ENCODE results near the gene CABP1. TPM values are rescaled to one million over a fixed set of nuclear protein-coding genes. Genes with fewer than 3 reads are reported as not detected.

Gene CABP1
- total RNA-seq, 2 donors from 2014 or later = 0.71 to 2.0 TPM

DNA sequence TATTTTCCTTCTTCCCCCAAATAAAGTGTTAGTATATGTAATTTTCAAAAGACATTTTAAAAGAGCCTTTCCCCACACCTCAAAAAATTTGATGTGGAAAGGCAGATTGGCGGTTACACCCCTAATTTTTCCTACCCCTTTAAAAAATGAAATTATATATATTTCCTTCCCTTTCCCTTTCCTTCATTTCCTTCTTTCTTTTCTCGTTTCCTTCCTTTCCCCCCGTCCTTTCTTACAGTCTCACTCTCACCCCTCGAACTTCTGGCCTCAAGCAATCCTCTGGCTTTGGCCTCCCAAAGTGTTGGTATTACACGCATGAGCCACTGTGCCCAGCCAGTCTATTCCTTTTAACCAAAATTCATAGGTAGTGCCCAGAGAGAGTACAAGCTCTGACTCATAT lies 65.6 kb downstream of the CABP1 start:
- Histone ChIP-seq H3K27ac (no peak overlapping the region), H3K4me3 (no peak overlapping the region), H3K4me1 (peaks cover 0 to 50% of the 10 kb centered on the region in 2 donors), H3K27me3 (no peaks in the 10 kb centered on the region), H3K36me3 (peaks cover 14% of the 10 kb centered on the region), H3K9me3 (no peaks in the 10 kb centered on the region)
- TF ChIP-seq, protein P1, sequence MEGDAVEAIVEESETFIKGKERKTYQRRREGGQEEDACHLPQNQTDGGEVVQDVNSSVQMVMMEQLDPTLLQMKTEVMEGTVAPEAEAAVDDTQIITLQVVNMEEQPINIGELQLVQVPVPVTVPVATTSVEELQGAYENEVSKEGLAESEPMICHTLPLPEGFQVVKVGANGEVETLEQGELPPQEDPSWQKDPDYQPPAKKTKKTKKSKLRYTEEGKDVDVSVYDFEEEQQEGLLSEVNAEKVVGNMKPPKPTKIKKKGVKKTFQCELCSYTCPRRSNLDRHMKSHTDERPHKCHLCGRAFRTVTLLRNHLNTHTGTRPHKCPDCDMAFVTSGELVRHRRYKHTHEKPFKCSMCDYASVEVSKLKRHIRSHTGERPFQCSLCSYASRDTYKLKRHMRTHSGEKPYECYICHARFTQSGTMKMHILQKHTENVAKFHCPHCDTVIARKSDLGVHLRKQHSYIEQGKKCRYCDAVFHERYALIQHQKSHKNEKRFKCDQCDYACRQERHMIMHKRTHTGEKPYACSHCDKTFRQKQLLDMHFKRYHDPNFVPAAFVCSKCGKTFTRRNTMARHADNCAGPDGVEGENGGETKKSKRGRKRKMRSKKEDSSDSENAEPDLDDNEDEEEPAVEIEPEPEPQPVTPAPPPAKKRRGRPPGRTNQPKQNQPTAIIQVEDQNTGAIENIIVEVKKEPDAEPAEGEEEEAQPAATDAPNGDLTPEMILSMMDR (IDR thresholded peaks at IDR 0.05) = no peak
- no peak for DNase-seq (ENCODE audit: low spot score)

DNA sequence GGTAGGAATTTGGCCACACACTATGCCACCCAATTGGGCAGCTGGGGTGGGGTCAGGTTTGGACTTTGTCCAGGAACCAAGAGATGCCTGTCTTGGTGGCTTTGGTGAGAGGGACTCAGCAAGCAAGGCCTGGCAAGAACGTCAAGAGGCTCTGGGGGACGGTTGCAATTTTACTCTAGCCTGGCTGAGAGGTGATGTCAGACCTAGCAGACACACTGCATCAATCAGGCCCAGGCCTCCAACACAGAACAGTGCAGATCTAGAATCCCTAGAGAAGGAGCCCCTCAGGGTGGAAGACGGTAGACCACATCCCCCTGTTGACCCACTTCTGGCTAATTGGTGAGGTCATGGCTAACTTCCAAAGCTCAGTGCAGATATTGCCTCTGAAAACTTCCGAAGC lies 68.2 kb downstream of the CABP1 start:
- TF ChIP-seq, protein P1 (IDR thresholded peaks at IDR 0.05) = no peak
- Histone ChIP-seq H3K27me3 (no peaks in the 10 kb centered on the region), H3K36me3 (peaks cover 7% of the 10 kb centered on the region), H3K9me3 (no peaks in the 10 kb centered on the region), H3K4me3 (no peak overlapping the region), H3K27ac (no peak overlapping the region), H3K4me1 (peaks cover 0 to 45% of the 10 kb centered on the region in 2 donors)
- DNase-seq (ENCODE audit: low spot score) = no peak

DNA sequence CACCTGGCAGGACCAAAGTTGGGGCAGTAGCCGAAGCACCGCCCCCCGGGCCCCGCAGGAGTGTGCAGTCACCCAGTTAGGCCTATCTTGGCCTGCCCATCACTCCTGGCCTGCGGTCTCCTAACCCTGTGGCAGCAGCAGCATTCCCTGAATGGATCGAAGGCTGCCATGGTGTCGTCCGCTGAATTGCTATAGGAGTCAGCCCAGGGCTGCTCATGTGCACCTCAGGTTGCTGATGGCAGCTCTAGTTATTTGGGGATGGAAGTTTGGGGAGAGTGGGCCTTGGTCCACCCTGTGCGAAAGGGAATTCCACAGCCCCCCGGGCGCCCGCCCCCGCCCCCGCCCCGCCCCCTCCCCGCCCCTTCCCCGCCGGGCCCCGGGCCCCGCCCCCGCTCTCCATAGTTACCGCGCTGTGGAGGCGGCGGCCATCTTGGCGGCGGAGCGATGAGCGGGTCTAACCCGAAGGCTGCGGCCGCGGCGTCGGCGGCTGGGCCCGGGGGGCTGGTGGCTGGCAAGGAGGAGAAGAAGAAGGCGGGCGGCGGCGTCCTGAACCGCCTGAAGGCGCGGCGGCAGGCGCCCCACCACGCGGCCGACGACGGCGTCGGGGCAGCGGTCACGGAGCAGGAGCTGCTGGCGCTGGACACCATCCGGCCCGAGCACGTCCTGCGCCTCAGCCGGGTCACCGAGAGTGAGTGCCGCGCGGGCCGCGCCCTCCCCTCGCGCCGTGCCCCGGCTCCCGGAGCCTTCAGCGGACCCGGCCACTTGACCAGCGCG lies 69.8 kb downstream of the CABP1 start, which contains the start of gene UNC119B:
UNC119B (plus strand) TSS at position 428 of the 774 bp plus-strand sequence; CDS start at position 445, 17 bp downstream.
- Histone ChIP-seq H3K27ac (peak within 1 kb of the TSS; percentile 88 to 95), H3K36me3 (peaks cover 18% of the 10 kb centered on the region), H3K4me1 (peaks cover 0 to 42% of the 10 kb centered on the region in 2 donors), H3K4me3 (peak within 1 kb of the TSS; percentile 69 to 85), H3K9me3 (no peaks in the 10 kb centered on the region), H3K27me3 (no peaks in the 10 kb centered on the region)
- TF ChIP-seq, protein P1 (IDR thresholded peaks at IDR 0.05) = no peak
- DNase-seq (ENCODE audit: low spot score) = no peak

DNA sequence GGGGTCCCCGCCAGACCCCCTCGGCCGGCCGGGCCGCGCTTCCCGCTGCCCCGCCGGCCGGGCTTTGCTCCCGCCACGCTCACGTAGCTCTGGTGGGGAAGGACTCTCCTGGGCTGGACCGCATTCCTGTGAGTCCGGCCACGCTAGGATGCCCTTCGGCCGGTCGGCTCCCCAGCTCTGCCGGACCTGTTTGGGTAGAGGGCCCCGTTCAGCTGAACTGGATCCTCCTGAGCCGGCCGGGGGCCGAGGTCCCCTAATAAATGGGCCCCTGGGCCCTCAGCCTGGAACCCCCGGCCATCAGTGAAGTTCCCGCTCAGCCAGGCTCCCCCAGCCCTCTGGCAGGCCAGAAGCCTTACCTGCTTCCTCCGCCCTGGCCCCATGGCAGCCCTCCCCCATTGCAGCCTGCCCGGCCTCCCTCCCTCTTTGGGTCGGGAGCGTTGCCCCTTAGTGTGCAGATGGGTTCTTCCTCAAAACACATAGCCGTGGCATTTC lies 70.4 kb downstream of the CABP1 start:
- Histone ChIP-seq H3K9me3 (no peaks in the 10 kb centered on the region), H3K4me1 (peaks cover 0 to 38% of the 10 kb centered on the region in 2 donors), H3K4me3 (peak overlapping the region; percentile 69 to 85), H3K27me3 (no peaks in the 10 kb centered on the region), H3K36me3 (peaks cover 22% of the 10 kb centered on the region), H3K27ac (peak overlapping the region; percentile 88 to 95)
- TF ChIP-seq, protein P1 (IDR thresholded peaks at IDR 0.05) = no peak
- no peak for DNase-seq (ENCODE audit: low spot score)

DNA sequence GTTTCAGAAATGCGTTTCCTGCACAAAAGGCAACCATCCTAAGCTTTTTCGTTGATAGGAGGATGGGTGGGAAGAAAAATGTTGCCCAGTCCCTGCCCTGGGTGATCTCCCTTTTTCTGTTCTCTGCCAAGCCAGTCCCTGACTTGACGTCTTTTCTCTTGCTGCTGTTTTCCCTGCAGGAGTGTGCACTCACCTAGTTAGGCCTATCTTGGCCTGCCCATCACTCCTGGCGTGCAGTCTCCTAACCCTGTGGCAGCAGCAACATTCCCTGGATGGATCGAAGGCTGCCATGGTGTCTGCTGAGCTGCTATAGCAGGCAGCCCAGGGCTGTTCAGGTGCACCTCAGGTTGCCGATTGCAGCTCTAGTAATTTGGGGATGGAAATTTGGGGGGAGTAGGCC lies 71.0 kb downstream of the CABP1 start:
- H3K27me3 ChIP-seq = no peaks in the 10 kb centered on the region
- TF ChIP-seq, protein P1 (IDR thresholded peaks at IDR 0.05) = no peak
- no peak for DNase-seq (ENCODE audit: low spot score)
- H3K9me3 ChIP-seq = no peaks in the 10 kb centered on the region
- peak overlapping the region; percentile 88 to 95 for H3K27ac ChIP-seq
- H3K4me3 ChIP-seq = peak overlapping the region; percentile 69 to 85
- peaks cover 0 to 38% of the 10 kb centered on the region in 2 donors for H3K4me1 ChIP-seq
- H3K36me3 ChIP-seq = peaks cover 28% of the 10 kb centered on the region
